K562 (cell line): ENCODE data around the gene SNTG2. TPM values are rescaled to one million over a fixed set of nuclear protein-coding genes. Genes with fewer than 3 reads are reported as not detected.

Source experiments
- ATAC-seq: fragments of 200-7000 bp; cut with Tn5 transposase; 3 replicates; pipeline ENCODE4 v1.9.1; 2020; ENCODE audit warnings: moderate library complexity
- BruUV-seq: library from RNA; stranded (reverse); fragments of 400-500 nt; replicated peaks from 2 replicates; lab custom pipeline; 2021; lab: Mats Ljungman, UMichigan
- CTCF ChIA-PET: fragments of 300-600 bp; formaldehyde crosslinking; extraction: SDS; loops from one replicate; lab custom pipeline; 2021; ENCODE audit warnings: low intra/inter-chr PET ratio; lab: Yijun Ruan, JAX
- POLR2A ChIA-PET: fragments of 300-600, 350-650 bp; sonication (Branson Sonifier 250); formaldehyde crosslinking; extraction: SDS; loops from one replicate; lab custom pipeline; 2021; ENCODE audit warnings: antibody characterized with exemption, inconsistent platforms; lab: Yijun Ruan, JAX
- DNase-seq, 4 experiments: peaks; one replicate each; pipeline versions ENCODE4 v3.0.0 to v3.0.0-alpha.2; 2011 to 2018; ENCODE audit warnings: low spot score in 3 of 4, mixed read lengths in 3 of 4; ENCODE audit errors: extremely low read depth in 1 of 4
- FAIRE-seq: peaks from 2 replicates; lab custom pipeline; 2011; peaks lifted over from hg19 to GRCh38; lab: Jason Lieb, UNC
- H2AFZ ChIP-seq: 2 replicates; pipeline ENCODE4 v1.6.0; 2011; ENCODE audit warnings: low read depth, low read length, control low read depth, inconsistent platforms
- H3K27ac ChIP-seq: fragments of 200-600 bp; 3 replicates; pipeline ENCODE4 v1.8.0; 2011; ENCODE audit warnings: low read depth, mild to moderate bottlenecking, control low read depth, inconsistent platforms, low read length, moderate library complexity, mixed read lengths; ENCODE audit errors: extremely low read depth
- H3K27me3 ChIP-seq, 2 experiments: fragments of 300-600 bp in 1 of 2; 2 replicates in 1 of 2; 3 replicates in 1 of 2; pipeline versions ENCODE4 v1.6.0 to v1.8.0; 2011; ENCODE audit warnings: inconsistent platforms in 2 of 2, low read length in 2 of 2, mild to moderate bottlenecking in 1 of 2, mixed read lengths in 1 of 2, moderate library complexity in 1 of 2; ENCODE audit not compliant: control insufficient read depth in 2 of 2, insufficient read depth in 2 of 2
- H3K36me3 ChIP-seq: fragments of 300-600 bp; 3 replicates; pipeline ENCODE4 v1.8.0; 2011; ENCODE audit warnings: mild to moderate bottlenecking, low read length, inconsistent platforms; ENCODE audit not compliant: control insufficient read depth, insufficient read depth
- H3K4me1 ChIP-seq, 2 experiments: fragments of 200-600 bp in 1 of 2; replicated peaks in 1 of 2; 2 replicates in 1 of 2; 3 replicates in 1 of 2; pipeline versions ENCODE4 v1.5.1 to v1.8.0; 2011; ENCODE audit warnings: inconsistent platforms in 2 of 2, low read length in 2 of 2, mild to moderate bottlenecking in 1 of 2, mixed read lengths in 1 of 2, moderate library complexity in 1 of 2; ENCODE audit not compliant: control insufficient read depth in 2 of 2, insufficient read depth in 2 of 2
- H3K4me2 ChIP-seq: 2 replicates; pipeline ENCODE4 v1.6.1; 2011; ENCODE audit warnings: low read length, control low read depth, inconsistent platforms, mixed read lengths; ENCODE audit not compliant: insufficient read depth
- H3K4me3 ChIP-seq: fragments of 200-600 bp; sonication (generic), shearing (Covaris generic); 2 replicates; pipeline ENCODE4 v1.5.1; 2016; ENCODE audit warnings: control low read depth, inconsistent platforms
- H3K79me2 ChIP-seq: fragments of 200-600 bp; 3 replicates; pipeline ENCODE4 v1.8.0; 2011; ENCODE audit warnings: low read length, inconsistent platforms; ENCODE audit not compliant: control insufficient read depth, insufficient read depth
- H3K9ac ChIP-seq, 2 experiments: 2 replicates each; pipeline versions ENCODE4 v1.6.0 to v1.6.1; 2011; ENCODE audit warnings: low read depth in 2 of 2, low read length in 2 of 2, control low read depth in 1 of 2, inconsistent platforms in 1 of 2, mild to moderate bottlenecking in 1 of 2, mixed read lengths in 1 of 2; ENCODE audit not compliant: insufficient read depth in 1 of 2
- H3K9me1 ChIP-seq: one replicate; pipeline ENCODE4 v1.6.0; 2011; ENCODE audit warnings: inconsistent platforms, mild to moderate bottlenecking, low read length, moderate library complexity; ENCODE audit not compliant: control insufficient read depth, insufficient read depth
- H3K9me3 ChIP-seq: replicated peaks from 2 replicates; pipeline ENCODE4 v1.5.1; 2011; ENCODE audit warnings: low read depth, low read length, inconsistent platforms; ENCODE audit not compliant: control insufficient read depth, insufficient read depth
- H4K20me1 ChIP-seq: replicated peaks from 2 replicates; pipeline ENCODE4 v1.6.1; 2011; ENCODE audit warnings: low read length, inconsistent platforms, mixed read lengths; ENCODE audit not compliant: control insufficient read depth, insufficient read depth
- EP300 ChIP-seq: IDR thresholded peaks from 2 replicates; pipeline ENCODE4 v1.6.1; 2012; ENCODE audit warnings: low read length, improper control_type of control experiment
- STAG1 ChIP-seq: sonication (generic); formaldehyde crosslinking; IDR thresholded peaks from 2 replicates; pipeline ENCODE4 v1.5.0; 2020; ENCODE audit warnings: missing genetic modification reagents, borderline replicate concordance
- TEAD2 ChIP-seq: fragments of 450-650 bp; IDR thresholded peaks from 2 replicates; pipeline ENCODE4 v1.6.1; 2016; ENCODE audit warnings: missing genetic modification characterization, control low read depth, missing compliant biosample characterization
- U2AF1 ChIP-seq: fragments of 200-400 bp; formaldehyde crosslinking; optimal IDR thresholded peaks from 2 replicates; pipeline ENCODE3; 2017; ENCODE audit warnings: mild to moderate bottlenecking, low read depth, low read length, moderate library complexity
- ZNF24 ChIP-seq: fragments of 450-650 bp; IDR thresholded peaks from 2 replicates; pipeline ENCODE4 v1.6.1; 2016
- ZNF655 ChIP-seq: fragments of 250-450 bp; sonication (Bioruptor Pico); IDR thresholded peaks from 2 replicates; pipeline ENCODE4 v1.5.0; 2021
- WGBS: fragments of 100-300 bp; shearing (Covaris generic); methylation state at CpG from one replicate; pipeline ENCODE4 v1.1.6; 2016; ENCODE audit warnings: low coverage, mixed read lengths; ENCODE audit not compliant: insufficient coverage; ENCODE audit errors: missing lambda C conversion rate; 5-methylcytosine and 5-hydroxymethylcytosine counted together
- in situ Hi-C: fragments of 300-500 bp; cut with MboI; formaldehyde crosslinking; loops from 4 replicates; pipeline ENCODE4 v1.15.0; 2018; ENCODE audit warnings: inconsistent platforms, mixed read lengths
- intact Hi-C: fragments of 100-400 bp; cut with micrococcal nuclease; formaldehyde crosslinking; loops from 2 replicates; pipeline ENCODE4 v1.14.2; 2022
- polyA plus RNA-seq, 8 experiments: library from polyadenylated mRNA; depleted of rRNA in 4 of 8; stranded (reverse) in 5 of 8; unstranded in 3 of 8; fragments of >200 nt; fragmentation: Nextera tagmentation in 2 of 8; fragmentation: Illumina TruSeq in 1 of 8; extraction: Ambion mirVana in 2 of 8; extraction: Trizol in 1 of 8; gene quantifications; 2 replicates each; pipeline versions ENCODE4 v1.2.1 to v1.2.3, GENCODE V29; 2011 to 2014; ENCODE audit warnings: inconsistent platforms in 1 of 8, missing spikeins in 1 of 8
- total RNA-seq, 7 experiments: library from RNA; depleted of rRNA in 6 of 7; stranded (reverse); fragments of >200 nt in 6 of 7; fragmentation: Illumina TruSeq in 2 of 7; extraction: Trizol in 2 of 7; gene quantifications; 2 replicates each; pipeline versions ENCODE4 v1.2.1 to v1.2.3, GENCODE V29; 2011 to 2021; ENCODE audit warnings: low replicate concordance in 1 of 7
- TF ChIP-seq, protein P1 (sequence below): fragments of 450-650 bp; IDR thresholded peaks from 2 replicates; pipeline ENCODE4 v1.6.1; 2018; ENCODE audit warnings: mild to moderate bottlenecking, low read depth; ENCODE audit not compliant: partially characterized antibody
- TF ChIP-seq, protein P2 (sequence below): fragments of 200-600 bp; sonication (generic); IDR thresholded peaks from one replicate; pipeline ENCODE4 v1.6.1; 2012; ENCODE audit warnings: mild to moderate bottlenecking, low read depth, low read length, inconsistent platforms

SNTG2 gene
- total and polyA plus RNA-seq, 9 of the 15 experiments (the other 6 are each of a cell fraction or from before 2014, with no cell fraction given): not detected

- H3K9me3 ChIP-seq: no peaks in the 10 kb centered on the region
- POLR2A ChIA-PET: no interaction called here
- no peak overlapping the region for H3K9ac ChIP-seq
- no peaks in the 10 kb centered on the region for H3K79me2 ChIP-seq
- CTCF ChIA-PET: no interaction called here
- H3K27me3 ChIP-seq: no peaks in the 10 kb centered on the region; a peak in 1 of 5 replicates
- in situ Hi-C loops (no loop called here), intact Hi-C loops (no loop called here)
- H3K9me1 ChIP-seq: no peaks in the 10 kb centered on the region
- H3K27ac ChIP-seq: no peak overlapping the region
- H2AFZ ChIP-seq: no peak overlapping the region
- no peaks in the 10 kb centered on the region for H3K36me3 ChIP-seq
- H3K4me2 ChIP-seq: no peak overlapping the region
- H3K4me3 ChIP-seq: no peak overlapping the region
- no peaks in the 10 kb centered on the region for H4K20me1 ChIP-seq
- H3K4me1 ChIP-seq: no peaks in the 10 kb centered on the region
- no peak for ATAC-seq
- WGBS: 0% methylated on average over 3 of the region's 3 CpGs
- BruUV-seq: no TSS peak
- DNase-seq: no peak
- no peak for FAIRE-seq
- TF ChIP-seq, protein P1, sequence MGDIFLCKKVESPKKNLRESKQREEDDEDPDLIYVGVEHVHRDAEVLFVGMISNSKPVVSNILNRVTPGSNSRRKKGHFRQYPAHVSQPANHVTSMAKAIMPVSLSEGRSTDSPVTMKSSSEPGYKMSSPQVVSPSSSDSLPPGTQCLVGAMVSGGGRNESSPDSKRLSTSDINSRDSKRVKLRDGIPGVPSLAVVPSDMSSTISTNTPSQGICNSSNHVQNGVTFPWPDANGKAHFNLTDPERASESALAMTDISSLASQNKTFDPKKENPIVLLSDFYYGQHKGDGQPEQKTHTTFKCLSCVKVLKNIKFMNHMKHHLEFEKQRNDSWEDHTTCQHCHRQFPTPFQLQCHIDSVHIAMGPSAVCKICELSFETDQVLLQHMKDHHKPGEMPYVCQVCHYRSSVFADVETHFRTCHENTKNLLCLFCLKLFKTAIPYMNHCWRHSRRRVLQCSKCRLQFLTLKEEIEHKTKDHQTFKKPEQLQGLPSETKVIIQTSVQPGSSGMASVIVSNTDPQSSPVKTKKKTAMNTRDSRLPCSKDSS: no peak
- TF ChIP-seq EP300 (no peak), TEAD2 (tag) (no peak), U2AF1 (no peak), ZNF24 (no peak), ZNF655 (no peak), STAG1 (CRISPR knock-in tag) (no peak)
- TF ChIP-seq, protein P2, sequence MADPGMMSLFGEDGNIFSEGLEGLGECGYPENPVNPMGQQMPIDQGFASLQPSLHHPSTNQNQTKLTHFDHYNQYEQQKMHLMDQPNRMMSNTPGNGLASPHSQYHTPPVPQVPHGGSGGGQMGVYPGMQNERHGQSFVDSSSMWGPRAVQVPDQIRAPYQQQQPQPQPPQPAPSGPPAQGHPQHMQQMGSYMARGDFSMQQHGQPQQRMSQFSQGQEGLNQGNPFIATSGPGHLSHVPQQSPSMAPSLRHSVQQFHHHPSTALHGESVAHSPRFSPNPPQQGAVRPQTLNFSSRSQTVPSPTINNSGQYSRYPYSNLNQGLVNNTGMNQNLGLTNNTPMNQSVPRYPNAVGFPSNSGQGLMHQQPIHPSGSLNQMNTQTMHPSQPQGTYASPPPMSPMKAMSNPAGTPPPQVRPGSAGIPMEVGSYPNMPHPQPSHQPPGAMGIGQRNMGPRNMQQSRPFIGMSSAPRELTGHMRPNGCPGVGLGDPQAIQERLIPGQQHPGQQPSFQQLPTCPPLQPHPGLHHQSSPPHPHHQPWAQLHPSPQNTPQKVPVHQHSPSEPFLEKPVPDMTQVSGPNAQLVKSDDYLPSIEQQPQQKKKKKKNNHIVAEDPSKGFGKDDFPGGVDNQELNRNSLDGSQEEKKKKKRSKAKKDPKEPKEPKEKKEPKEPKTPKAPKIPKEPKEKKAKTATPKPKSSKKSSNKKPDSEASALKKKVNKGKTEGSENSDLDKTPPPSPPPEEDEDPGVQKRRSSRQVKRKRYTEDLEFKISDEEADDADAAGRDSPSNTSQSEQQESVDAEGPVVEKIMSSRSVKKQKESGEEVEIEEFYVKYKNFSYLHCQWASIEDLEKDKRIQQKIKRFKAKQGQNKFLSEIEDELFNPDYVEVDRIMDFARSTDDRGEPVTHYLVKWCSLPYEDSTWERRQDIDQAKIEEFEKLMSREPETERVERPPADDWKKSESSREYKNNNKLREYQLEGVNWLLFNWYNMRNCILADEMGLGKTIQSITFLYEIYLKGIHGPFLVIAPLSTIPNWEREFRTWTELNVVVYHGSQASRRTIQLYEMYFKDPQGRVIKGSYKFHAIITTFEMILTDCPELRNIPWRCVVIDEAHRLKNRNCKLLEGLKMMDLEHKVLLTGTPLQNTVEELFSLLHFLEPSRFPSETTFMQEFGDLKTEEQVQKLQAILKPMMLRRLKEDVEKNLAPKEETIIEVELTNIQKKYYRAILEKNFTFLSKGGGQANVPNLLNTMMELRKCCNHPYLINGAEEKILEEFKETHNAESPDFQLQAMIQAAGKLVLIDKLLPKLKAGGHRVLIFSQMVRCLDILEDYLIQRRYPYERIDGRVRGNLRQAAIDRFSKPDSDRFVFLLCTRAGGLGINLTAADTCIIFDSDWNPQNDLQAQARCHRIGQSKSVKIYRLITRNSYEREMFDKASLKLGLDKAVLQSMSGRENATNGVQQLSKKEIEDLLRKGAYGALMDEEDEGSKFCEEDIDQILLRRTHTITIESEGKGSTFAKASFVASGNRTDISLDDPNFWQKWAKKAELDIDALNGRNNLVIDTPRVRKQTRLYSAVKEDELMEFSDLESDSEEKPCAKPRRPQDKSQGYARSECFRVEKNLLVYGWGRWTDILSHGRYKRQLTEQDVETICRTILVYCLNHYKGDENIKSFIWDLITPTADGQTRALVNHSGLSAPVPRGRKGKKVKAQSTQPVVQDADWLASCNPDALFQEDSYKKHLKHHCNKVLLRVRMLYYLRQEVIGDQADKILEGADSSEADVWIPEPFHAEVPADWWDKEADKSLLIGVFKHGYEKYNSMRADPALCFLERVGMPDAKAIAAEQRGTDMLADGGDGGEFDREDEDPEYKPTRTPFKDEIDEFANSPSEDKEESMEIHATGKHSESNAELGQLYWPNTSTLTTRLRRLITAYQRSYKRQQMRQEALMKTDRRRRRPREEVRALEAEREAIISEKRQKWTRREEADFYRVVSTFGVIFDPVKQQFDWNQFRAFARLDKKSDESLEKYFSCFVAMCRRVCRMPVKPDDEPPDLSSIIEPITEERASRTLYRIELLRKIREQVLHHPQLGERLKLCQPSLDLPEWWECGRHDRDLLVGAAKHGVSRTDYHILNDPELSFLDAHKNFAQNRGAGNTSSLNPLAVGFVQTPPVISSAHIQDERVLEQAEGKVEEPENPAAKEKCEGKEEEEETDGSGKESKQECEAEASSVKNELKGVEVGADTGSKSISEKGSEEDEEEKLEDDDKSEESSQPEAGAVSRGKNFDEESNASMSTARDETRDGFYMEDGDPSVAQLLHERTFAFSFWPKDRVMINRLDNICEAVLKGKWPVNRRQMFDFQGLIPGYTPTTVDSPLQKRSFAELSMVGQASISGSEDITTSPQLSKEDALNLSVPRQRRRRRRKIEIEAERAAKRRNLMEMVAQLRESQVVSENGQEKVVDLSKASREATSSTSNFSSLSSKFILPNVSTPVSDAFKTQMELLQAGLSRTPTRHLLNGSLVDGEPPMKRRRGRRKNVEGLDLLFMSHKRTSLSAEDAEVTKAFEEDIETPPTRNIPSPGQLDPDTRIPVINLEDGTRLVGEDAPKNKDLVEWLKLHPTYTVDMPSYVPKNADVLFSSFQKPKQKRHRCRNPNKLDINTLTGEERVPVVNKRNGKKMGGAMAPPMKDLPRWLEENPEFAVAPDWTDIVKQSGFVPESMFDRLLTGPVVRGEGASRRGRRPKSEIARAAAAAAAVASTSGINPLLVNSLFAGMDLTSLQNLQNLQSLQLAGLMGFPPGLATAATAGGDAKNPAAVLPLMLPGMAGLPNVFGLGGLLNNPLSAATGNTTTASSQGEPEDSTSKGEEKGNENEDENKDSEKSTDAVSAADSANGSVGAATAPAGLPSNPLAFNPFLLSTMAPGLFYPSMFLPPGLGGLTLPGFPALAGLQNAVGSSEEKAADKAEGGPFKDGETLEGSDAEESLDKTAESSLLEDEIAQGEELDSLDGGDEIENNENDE: no peak
Observed at GRCh38 chr2:1033069-1033468, 82.4 kb downstream of the SNTG2 start.
